Dendritic cell treated with granulocyte-macrophage colony-stimulating factor and Interleukin-4, amounts not matched to agents 40 ng/mL and 50 ng/mL, for 4 days (primary cell): ENCODE measurements around the gene C3orf85.

Experiments
- H3K27ac Mint-ChIP-seq: one replicate; pipeline ENCODE4 v1.8.0; 2022; ENCODE audit warnings: mild to moderate bottlenecking, mixed read lengths
- H3K27me3 Mint-ChIP-seq: one replicate; pipeline ENCODE4 v1.8.0; 2022; ENCODE audit warnings: mild to moderate bottlenecking, mixed read lengths
- H3K36me3 Mint-ChIP-seq: one replicate; pipeline ENCODE4 v1.8.0; 2022; ENCODE audit warnings: low read depth, mixed read lengths
- H3K4me1 Mint-ChIP-seq: one replicate; pipeline ENCODE4 v1.8.0; 2022; ENCODE audit warnings: low read depth, mixed read lengths
- H3K4me3 Mint-ChIP-seq: one replicate; pipeline ENCODE4 v1.8.0; 2022; ENCODE audit warnings: mild to moderate bottlenecking, moderate library complexity, mixed read lengths
- H3K9me3 Mint-ChIP-seq: one replicate; pipeline ENCODE4 v1.8.0; 2022; ENCODE audit warnings: mixed read lengths
- intact Hi-C: fragments of 100-400 bp; cut with micrococcal nuclease; formaldehyde crosslinking; loops from one replicate; pipeline ENCODE4 v1.15.0; 2022

C3orf85 gene, protein sequence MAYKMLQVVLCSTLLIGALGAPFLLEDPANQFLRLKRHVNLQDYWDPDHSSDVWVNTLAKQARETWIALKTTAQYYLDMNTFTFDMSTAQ

DNA sequence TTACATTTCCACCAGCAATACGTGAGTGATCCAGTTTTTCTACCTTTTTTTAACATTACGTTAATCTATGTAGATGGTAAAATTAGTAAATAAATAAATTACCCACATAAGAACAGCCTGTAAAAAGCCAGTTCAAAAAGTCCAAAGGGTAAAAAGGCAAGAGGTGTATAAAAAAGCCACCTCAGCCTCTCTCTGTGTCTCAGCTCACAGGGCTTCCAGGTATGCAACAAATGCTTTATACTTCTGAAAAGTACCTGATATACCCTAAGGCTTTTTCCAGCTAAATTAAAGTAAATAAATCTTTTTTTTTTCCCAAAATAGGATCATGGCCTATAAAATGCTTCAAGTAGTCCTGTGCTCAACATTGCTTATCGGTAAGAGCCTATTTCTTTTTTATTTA, at the start of gene C3orf85:
C3orf85 (plus strand) TSS at position 197 of the 400 bp plus-strand sequence; CDS start at position 326, 129 bp downstream.
- Mint-ChIP-seq H3K9me3 (peaks cover 6% of the 10 kb centered on the region), H3K4me1 (no peaks in the 10 kb centered on the region), H3K27ac (no peak within 1 kb of the TSS), H3K27me3 (no peaks in the 10 kb centered on the region), H3K4me3 (no peak within 1 kb of the TSS), H3K36me3 (no peaks in the 10 kb centered on the region)
- intact Hi-C loops = no loop called here

DNA sequence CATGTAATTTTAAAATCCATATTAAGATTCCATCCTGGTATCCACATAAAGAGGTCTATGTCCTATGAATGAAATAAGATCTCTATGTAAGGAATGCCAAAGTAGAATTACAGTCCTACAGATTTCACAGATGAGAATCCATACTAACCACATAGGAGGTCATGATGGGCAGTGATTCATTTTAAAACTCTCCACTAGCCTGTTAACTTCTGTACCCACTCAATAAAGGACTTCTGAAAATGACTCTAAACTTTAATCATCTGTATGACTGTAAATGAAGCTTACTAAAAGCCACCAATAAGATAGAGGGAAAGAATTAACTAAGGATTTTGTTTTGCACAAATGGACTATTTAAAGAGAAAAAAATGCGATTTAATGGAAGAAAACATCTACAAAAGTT, 47.3 kb upstream of the C3orf85 start:
- intact Hi-C loops = no loop called here
- Mint-ChIP-seq H3K4me1 (no peaks in the 10 kb centered on the region), H3K4me3 (no peak overlapping the region), H3K27me3 (peaks cover 1% of the 10 kb centered on the region), H3K36me3 (no peaks in the 10 kb centered on the region), H3K9me3 (no peaks in the 10 kb centered on the region), H3K27ac (no peak overlapping the region)

DNA sequence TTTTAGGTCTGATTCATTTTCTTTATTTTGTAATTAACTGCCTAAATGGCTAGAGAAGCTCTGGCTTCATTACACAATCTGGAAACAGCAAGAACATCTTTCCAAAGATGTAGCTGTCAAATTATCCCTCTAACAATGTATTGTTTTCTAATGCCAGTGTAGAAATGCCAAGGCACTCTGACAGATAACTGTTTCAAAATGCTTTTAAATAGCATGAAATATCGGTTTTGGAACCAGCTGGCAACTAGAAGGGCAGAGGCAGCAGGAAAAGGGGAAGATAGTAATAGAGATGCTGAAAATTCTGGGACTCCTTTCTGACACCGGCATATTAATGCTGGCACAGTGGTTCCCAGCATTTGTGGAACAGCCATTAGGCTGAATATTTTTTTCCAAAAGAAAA, 44.7 kb upstream of the C3orf85 start:
- H3K36me3 Mint-ChIP-seq = no peaks in the 10 kb centered on the region
- intact Hi-C loops = no loop called here
- H3K27ac Mint-ChIP-seq = no peak overlapping the region

DNA sequence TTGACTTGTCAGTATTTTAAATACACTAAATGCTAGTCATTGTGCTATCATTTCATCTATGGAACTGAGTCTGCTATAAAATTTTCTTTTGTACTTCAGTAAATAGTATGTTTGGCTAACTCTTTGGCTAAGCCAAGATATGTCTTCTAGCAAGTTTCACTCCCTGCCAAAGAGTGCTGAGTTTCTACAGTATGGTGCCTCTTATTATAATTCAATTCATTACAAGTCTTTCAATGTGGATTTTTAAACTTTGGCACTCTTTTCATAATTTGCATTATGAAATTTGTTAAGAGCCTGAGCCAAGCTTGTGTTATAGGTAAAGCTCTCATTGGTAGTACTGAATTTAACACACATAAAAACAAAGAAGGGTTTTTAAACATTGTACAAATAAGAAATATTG, 43.0 kb upstream of the C3orf85 start:
- H3K27ac Mint-ChIP-seq = no peak overlapping the region
- intact Hi-C loops = no loop called here
- H3K36me3 Mint-ChIP-seq = no peaks in the 10 kb centered on the region
- H3K4me3 Mint-ChIP-seq = no peak overlapping the region
- H3K9me3 Mint-ChIP-seq = no peaks in the 10 kb centered on the region
- H3K4me1 Mint-ChIP-seq = peaks cover 22% of the 10 kb centered on the region
- H3K27me3 Mint-ChIP-seq = no peaks in the 10 kb centered on the region

More for the DNA sequence above, 44.7 kb upstream of the C3orf85 start:
- Mint-ChIP-seq H3K9me3 (no peaks in the 10 kb centered on the region), H3K4me1 (peaks cover 5% of the 10 kb centered on the region), H3K27me3 (no peaks in the 10 kb centered on the region), H3K4me3 (no peak overlapping the region)

DNA sequence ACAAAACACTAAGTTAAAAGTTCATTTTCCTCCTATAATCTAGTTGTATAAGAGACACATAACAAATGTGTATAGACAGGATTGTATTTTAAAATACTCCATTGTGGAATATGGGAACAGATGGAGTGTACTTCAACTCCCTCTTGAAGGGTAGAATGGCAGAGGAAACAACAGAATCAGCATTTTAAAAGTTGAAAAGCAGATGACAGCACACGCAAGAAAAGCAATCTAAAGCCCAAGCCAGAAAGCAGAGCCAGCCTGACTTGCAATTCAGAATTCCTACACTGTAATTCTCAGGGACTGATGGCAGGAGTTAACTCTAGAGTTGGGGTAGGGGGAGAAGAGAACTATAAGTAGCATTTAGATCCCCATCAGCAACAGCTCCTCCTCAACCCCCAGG, 41.4 kb upstream of the C3orf85 start:
- no peaks in the 10 kb centered on the region for H3K27me3 Mint-ChIP-seq
- H3K27ac Mint-ChIP-seq = no peak overlapping the region
- no peak overlapping the region for H3K4me3 Mint-ChIP-seq
- no peaks in the 10 kb centered on the region for H3K36me3 Mint-ChIP-seq
- intact Hi-C loops = no loop called here
- H3K9me3 Mint-ChIP-seq = no peaks in the 10 kb centered on the region
- H3K4me1 Mint-ChIP-seq = peaks cover 23% of the 10 kb centered on the region

DNA sequence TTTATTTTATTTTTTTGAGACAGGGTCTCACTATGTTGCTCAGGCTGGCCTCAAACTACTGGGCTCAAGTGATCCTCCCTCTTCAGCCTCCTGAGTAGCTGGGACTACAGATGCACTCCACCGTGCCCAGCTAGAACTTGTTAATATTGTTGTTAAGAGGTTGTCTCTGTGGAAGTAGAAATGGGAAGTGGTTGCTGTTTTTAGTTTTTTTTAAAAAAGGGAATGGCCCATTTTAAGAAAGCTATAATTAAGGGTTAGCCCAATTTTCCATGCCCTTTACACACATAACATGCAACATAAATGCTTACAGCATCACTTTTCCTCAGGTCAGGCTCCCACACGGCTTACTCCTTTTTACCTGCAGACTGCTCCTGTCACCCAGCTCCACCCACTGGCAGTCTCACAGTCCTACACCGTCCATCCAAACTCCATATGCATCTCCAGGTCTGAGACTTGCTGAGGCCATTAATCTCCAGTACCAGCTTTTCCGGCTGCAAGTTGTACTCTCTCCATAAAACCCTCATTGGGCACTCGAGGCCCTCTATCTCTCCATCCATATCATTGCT, 38.4 kb upstream of the C3orf85 start:
- H3K27ac Mint-ChIP-seq = no peak overlapping the region
- intact Hi-C loops = no loop called here
- peaks cover 23% of the 10 kb centered on the region for H3K4me1 Mint-ChIP-seq
- H3K36me3 Mint-ChIP-seq = no peaks in the 10 kb centered on the region
- H3K27me3 Mint-ChIP-seq = no peaks in the 10 kb centered on the region
- no peak overlapping the region for H3K4me3 Mint-ChIP-seq
- no peaks in the 10 kb centered on the region for H3K9me3 Mint-ChIP-seq

DNA sequence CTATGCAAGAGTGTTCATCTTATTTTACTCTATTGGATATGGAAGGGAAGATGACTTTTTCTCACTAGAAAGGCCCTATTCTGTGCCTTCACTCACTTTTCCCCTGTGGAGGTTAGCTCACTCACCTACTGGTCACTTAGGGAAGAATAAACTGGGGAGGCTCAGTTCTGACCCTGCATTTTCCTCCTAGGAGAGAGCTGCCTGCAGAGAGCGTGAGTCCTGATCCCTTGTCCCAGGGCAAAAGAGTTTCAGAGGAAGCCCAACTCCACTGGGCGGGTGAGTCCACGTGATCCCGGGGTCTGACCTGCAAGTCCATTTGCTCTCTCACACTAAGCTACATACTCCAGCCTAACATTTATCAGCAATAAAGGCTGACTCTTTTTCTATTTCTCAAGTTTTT, 26.9 kb upstream of the C3orf85 start:
- intact Hi-C loops = no loop called here
- H3K27me3 Mint-ChIP-seq = no peaks in the 10 kb centered on the region
- no peaks in the 10 kb centered on the region for H3K9me3 Mint-ChIP-seq
- H3K36me3 Mint-ChIP-seq = no peaks in the 10 kb centered on the region
- no peak overlapping the region for H3K4me3 Mint-ChIP-seq
- no peaks in the 10 kb centered on the region for H3K4me1 Mint-ChIP-seq
- H3K27ac Mint-ChIP-seq = no peak overlapping the region

DNA sequence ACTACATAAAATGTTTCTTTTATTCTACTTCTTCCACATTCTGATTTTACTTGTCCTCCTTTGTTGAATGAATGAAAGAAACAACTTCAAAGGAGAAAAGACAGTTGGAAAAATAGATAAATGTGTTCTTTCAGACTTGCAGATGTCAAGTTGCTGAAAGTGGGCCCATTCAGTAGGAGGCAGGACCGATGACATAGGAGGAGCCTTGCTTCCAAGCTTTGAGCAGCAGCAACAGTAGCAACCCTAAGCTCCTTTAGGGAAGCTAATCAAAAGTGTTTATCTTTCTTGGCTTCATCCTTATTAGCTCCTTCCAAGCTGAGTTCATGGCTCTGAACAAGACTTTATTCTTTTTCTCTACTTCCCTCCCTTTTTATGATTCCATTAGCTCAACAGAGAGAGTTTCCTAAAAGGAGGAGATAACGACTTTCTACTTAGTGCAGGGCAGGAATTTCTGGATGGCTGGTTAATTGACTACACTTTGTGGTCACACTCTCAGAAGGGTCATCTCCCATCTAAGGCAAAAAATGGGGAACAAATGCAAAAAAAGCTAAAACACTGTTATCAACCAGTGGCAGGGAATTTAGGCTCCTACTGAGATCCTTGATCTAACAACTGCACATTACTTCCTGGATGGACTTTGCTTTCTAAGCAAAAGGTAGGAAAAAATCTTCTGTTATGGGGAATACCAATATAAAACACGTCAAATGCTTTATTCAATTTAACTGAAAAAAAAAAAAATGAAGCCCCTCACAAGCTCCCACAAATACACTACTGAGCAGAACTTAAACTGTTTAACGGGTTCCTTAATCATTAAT, 23.4 kb upstream of the C3orf85 start:
- intact Hi-C loops = no loop called here
- Mint-ChIP-seq H3K36me3 (no peaks in the 10 kb centered on the region), H3K9me3 (no peaks in the 10 kb centered on the region)

DNA sequence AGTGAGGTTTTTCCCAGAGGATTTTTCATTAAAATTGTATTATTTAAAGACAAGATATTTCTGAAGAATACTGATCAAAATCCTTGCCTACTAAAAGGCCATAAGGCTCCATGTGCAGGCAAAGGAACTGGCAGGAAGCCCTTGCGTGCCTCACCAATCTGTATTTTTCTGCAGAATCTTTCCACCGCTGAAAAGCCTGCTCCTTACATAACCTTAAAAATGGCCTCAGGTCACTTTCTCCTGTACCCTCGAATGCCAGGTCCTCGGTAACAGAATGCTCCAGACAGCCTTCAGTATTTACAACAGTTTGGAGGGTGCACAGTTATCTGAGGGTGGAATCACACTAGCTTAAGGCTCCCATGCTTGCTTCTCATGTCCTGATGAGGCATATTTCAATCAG, 21.8 kb upstream of the C3orf85 start:
- Mint-ChIP-seq H3K4me3 (no peak overlapping the region), H3K27ac (no peak overlapping the region), H3K9me3 (no peaks in the 10 kb centered on the region), H3K27me3 (peaks cover 1% of the 10 kb centered on the region), H3K36me3 (no peaks in the 10 kb centered on the region), H3K4me1 (peaks cover 10% of the 10 kb centered on the region)
- intact Hi-C loops = no loop called here

More for the DNA sequence above, 23.4 kb upstream of the C3orf85 start:
- no peaks in the 10 kb centered on the region for H3K4me1 Mint-ChIP-seq
- H3K27me3 Mint-ChIP-seq = peaks cover 1% of the 10 kb centered on the region
- no peak overlapping the region for H3K27ac Mint-ChIP-seq
- no peak overlapping the region for H3K4me3 Mint-ChIP-seq

DNA sequence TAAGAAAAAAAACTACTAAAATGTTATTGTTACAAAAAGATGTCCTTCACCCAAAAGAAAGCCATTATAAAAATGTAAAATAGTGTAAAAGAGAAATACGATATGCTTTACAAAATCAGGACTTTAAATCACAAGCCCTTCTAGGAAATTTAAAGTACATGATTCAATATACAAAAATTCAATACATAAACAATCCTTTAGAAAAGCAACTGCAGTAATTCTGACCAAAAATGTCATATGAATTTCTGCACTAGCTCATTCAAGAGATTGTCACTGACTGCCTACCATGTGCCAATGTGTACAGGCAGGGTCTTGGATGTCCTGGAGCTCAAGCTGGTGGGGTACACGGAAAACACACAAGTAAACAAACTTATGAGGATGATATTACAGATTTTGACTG, 21.1 kb upstream of the C3orf85 start:
- Mint-ChIP-seq H3K36me3 (no peaks in the 10 kb centered on the region), H3K27ac (no peak overlapping the region), H3K4me3 (no peak overlapping the region), H3K27me3 (peaks cover 1% of the 10 kb centered on the region), H3K4me1 (peaks cover 10% of the 10 kb centered on the region), H3K9me3 (no peaks in the 10 kb centered on the region)
- intact Hi-C loops = no loop called here

DNA sequence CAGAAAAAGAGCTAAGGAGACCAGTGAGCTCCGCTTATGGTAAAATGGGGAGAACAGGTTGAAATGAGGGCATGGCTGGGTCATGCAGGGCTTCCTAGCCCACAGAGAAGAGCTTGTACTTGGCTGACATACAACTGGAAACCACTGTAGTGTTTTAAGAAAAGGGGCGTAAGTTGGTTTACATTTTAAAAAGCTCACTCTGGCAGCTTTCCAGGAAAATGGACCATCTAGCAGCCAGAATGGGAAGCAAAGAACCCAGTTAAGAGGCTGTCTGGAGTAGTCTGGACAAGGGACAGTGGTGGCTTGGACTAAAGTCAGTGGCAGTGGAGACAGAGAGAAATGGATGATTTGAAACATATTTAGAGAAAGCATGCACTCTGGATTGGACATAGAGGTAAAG, 20.5 kb upstream of the C3orf85 start:
- H3K4me1 Mint-ChIP-seq = peaks cover 10% of the 10 kb centered on the region
- peaks cover 1% of the 10 kb centered on the region for H3K27me3 Mint-ChIP-seq
- H3K36me3 Mint-ChIP-seq = no peaks in the 10 kb centered on the region
- no peak overlapping the region for H3K4me3 Mint-ChIP-seq
- intact Hi-C loops = no loop called here
- no peak overlapping the region for H3K27ac Mint-ChIP-seq
- H3K9me3 Mint-ChIP-seq = no peaks in the 10 kb centered on the region

DNA sequence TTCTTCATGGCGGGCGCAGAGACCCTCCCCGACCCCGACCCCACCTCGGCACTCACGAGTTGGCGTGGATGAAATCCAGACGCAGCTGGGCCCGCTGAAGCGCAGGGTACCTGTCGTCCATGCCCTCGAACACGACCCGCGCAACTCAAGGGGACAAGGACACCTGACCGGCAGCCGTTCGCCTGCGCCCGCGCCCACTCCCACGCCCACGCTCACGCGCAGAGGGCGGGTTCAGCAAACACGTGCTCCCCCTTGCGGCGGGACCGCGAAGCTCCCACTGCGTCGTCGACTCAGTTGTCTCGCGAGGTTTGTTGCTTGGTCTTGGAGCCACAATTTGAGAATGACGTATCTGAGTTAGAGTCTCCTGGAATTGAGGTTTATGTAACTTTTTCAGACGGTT, 18.6 kb upstream of the C3orf85 start, which contains the start of gene MORC1:
MORC1 (minus strand) TSS at position 196 of the 400 bp plus-strand sequence; CDS start at position 121, 75 bp downstream.
- no peak within 1 kb of the TSS for H3K27ac Mint-ChIP-seq

DNA sequence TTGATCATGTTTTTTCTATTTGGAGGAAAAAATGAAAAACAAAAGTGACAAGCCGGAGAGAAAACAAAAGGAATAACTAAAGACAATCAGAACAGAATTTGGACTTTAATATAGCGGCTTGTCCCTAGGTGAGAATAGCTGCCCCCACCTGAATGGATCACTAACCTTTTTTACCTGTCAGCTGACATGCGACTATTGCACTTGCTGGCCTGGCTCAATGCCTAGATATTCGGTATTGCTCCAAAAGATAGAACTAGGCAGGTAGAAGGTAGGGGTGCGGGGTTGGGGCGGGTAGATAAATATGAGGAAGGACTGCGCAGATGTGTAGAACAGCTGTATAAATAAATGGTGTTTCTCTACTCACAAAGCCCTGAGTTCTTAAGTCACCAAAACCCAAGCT, 17.9 kb upstream of the C3orf85 start:
- H3K9me3 Mint-ChIP-seq = no peaks in the 10 kb centered on the region
- H3K27ac Mint-ChIP-seq = no peak overlapping the region
- no peak overlapping the region for H3K4me3 Mint-ChIP-seq
- no peaks in the 10 kb centered on the region for H3K36me3 Mint-ChIP-seq
- intact Hi-C loops = no loop called here
- H3K4me1 Mint-ChIP-seq = peaks cover 33% of the 10 kb centered on the region
- peaks cover 1% of the 10 kb centered on the region for H3K27me3 Mint-ChIP-seq

More for the DNA sequence above, 18.6 kb upstream of the C3orf85 start, which contains the start of gene MORC1:
- no peaks in the 10 kb centered on the region for H3K9me3 Mint-ChIP-seq
- H3K27me3 Mint-ChIP-seq = peaks cover 1% of the 10 kb centered on the region
- H3K4me3 Mint-ChIP-seq = no peak within 1 kb of the TSS
- no peaks in the 10 kb centered on the region for H3K36me3 Mint-ChIP-seq
- intact Hi-C loops = no loop called here
- peaks cover 27% of the 10 kb centered on the region for H3K4me1 Mint-ChIP-seq

DNA sequence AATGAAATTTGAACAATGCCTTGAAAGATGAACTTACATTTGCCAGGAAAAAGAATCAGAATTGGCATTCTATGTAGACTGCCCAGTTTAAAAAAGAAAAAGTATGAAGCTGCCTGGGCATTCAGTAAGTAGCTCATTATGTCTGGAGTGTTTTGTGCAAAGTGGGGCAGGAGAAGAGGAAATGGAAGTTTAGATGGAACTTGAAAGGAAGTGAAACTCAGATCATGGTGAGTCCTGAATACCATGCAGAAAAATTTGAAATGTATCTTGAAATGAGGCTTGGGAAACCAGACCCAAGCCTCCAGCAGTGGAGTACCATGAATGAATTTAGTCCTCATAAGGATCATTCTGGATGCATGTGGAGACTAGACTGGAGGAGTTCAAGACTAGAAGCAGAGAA, 13.8 kb upstream of the C3orf85 start:
- no peaks in the 10 kb centered on the region for H3K9me3 Mint-ChIP-seq
- H3K4me3 Mint-ChIP-seq = no peak overlapping the region
- intact Hi-C loops = no loop called here
- H3K27ac Mint-ChIP-seq = peak overlapping the region; percentile 47
- no peaks in the 10 kb centered on the region for H3K36me3 Mint-ChIP-seq
- peaks cover 33% of the 10 kb centered on the region for H3K4me1 Mint-ChIP-seq
- H3K27me3 Mint-ChIP-seq = no peaks in the 10 kb centered on the region
